ENCODE results near the gene NAV2. TPM values are rescaled to one million over a fixed set of nuclear protein-coding genes. Genes with fewer than 3 reads are reported as not detected.

NAV2 gene
- total RNA-seq, 1 experiment from 2014 or later: 139 TPM

GRCh38 chr11:19703211-19703610 lies 9.4 kb upstream of the NAV2 start:
- no TSS peak for BruUV-seq (replicated peaks)
- Mint-ChIP-seq H3K4me1 (ENCODE audit: insufficient read depth, unreplicated experiment) (peaks cover 9% of the 10 kb centered on the region), H3K27ac (ENCODE audit: low read depth, unreplicated experiment) (no peak overlapping the region), H3K27me3 (ENCODE audit: insufficient read depth, unreplicated experiment) (no peaks in the 10 kb centered on the region), H3K9me3 (ENCODE audit: unreplicated experiment) (no peaks in the 10 kb centered on the region), H3K4me3 (ENCODE audit: unreplicated experiment) (no peak overlapping the region), H3K36me3 (ENCODE audit: insufficient read depth, unreplicated experiment) (no peaks in the 10 kb centered on the region)
- no peak for DNase-seq (ENCODE audit: unreplicated experiment)
- TF ChIP-seq, protein P1, sequence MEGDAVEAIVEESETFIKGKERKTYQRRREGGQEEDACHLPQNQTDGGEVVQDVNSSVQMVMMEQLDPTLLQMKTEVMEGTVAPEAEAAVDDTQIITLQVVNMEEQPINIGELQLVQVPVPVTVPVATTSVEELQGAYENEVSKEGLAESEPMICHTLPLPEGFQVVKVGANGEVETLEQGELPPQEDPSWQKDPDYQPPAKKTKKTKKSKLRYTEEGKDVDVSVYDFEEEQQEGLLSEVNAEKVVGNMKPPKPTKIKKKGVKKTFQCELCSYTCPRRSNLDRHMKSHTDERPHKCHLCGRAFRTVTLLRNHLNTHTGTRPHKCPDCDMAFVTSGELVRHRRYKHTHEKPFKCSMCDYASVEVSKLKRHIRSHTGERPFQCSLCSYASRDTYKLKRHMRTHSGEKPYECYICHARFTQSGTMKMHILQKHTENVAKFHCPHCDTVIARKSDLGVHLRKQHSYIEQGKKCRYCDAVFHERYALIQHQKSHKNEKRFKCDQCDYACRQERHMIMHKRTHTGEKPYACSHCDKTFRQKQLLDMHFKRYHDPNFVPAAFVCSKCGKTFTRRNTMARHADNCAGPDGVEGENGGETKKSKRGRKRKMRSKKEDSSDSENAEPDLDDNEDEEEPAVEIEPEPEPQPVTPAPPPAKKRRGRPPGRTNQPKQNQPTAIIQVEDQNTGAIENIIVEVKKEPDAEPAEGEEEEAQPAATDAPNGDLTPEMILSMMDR (IDR thresholded peaks at IDR 0.05; ENCODE audit: unreplicated experiment): no peak
- CTCF ChIA-PET: interaction anchor here (0.6 to 1.0 kb wide), 3 partner anchors 9 to 39 kb away, joined by 3 read pairs; no protein-coding TSS in a partner anchor
- POLR2A ChIA-PET: interaction anchor here (0.7 kb wide), 1 partner anchor 642 kb away, joined by 3 read pairs; no protein-coding TSS in a partner anchor
- intact Hi-C loops (cut with micrococcal nuclease): no loop called here

DNA sequence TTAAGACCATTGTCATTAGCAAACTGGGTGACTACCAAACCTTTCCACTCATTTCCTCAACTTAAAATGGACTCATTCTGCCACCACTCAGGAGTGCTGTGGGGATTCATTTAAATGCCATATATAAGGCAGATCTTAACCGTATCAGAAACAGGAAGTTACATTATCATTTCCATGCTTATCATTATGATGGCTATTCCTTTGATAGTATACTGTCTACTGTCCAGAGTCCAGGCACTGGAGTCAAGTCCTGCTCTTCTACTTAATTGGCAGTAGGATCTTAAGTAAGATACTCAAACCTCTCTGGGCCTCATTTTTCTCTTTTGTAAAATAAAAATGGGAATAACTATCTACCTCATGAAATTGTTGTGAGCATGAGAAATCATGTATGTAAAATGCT lies 8.4 kb upstream of the NAV2 start:
- intact Hi-C loops (cut with micrococcal nuclease): no loop called here
- BruUV-seq (replicated peaks): no TSS peak
- no peak for DNase-seq (ENCODE audit: unreplicated experiment)
- Mint-ChIP-seq H3K9me3 (ENCODE audit: unreplicated experiment) (no peaks in the 10 kb centered on the region), H3K27ac (ENCODE audit: low read depth, unreplicated experiment) (no peak overlapping the region), H3K36me3 (ENCODE audit: insufficient read depth, unreplicated experiment) (no peaks in the 10 kb centered on the region), H3K4me1 (ENCODE audit: insufficient read depth, unreplicated experiment) (no peaks in the 10 kb centered on the region), H3K4me3 (ENCODE audit: unreplicated experiment) (no peak overlapping the region), H3K27me3 (ENCODE audit: insufficient read depth, unreplicated experiment) (no peaks in the 10 kb centered on the region)
- TF ChIP-seq, protein P1 (IDR thresholded peaks at IDR 0.05; ENCODE audit: unreplicated experiment): no peak
- CTCF ChIA-PET: no interaction called here
- POLR2A ChIA-PET: no interaction called here

GRCh38 chr11:19705936-19706335 lies 6.7 kb upstream of the NAV2 start:
- Mint-ChIP-seq H3K4me1 (ENCODE audit: insufficient read depth, unreplicated experiment) (peaks cover 4% of the 10 kb centered on the region), H3K4me3 (ENCODE audit: unreplicated experiment) (no peak overlapping the region), H3K27ac (ENCODE audit: low read depth, unreplicated experiment) (no peak overlapping the region), H3K27me3 (ENCODE audit: insufficient read depth, unreplicated experiment) (no peaks in the 10 kb centered on the region), H3K9me3 (ENCODE audit: unreplicated experiment) (no peaks in the 10 kb centered on the region), H3K36me3 (ENCODE audit: insufficient read depth, unreplicated experiment) (no peaks in the 10 kb centered on the region)
- BruUV-seq (replicated peaks): no TSS peak
- ChIA-PET POLR2A (interaction anchor here (0.6 kb wide), 1 partner anchor 48 kb away, joined by 3 read pairs; no protein-coding TSS in a partner anchor), CTCF (interaction anchor here (1.2 kb wide), 1 partner anchor 48 kb away, joined by 3 read pairs; no protein-coding TSS in a partner anchor)
- TF ChIP-seq, protein P1 (IDR thresholded peaks at IDR 0.05; ENCODE audit: unreplicated experiment): no peak
- intact Hi-C loops (cut with micrococcal nuclease): no loop called here
- no peak for DNase-seq (ENCODE audit: unreplicated experiment)

- no peaks in the 10 kb centered on the region for H3K9me3 Mint-ChIP-seq (ENCODE audit: unreplicated experiment)
- H3K4me3 Mint-ChIP-seq (ENCODE audit: unreplicated experiment): peak overlapping the region; percentile 85
- POLR2A ChIA-PET: interaction anchor here (0.6 to 3.2 kb wide), 20 partner anchors 10 to 434 kb away, joined by 3 to 22 read pairs (median 4); no protein-coding TSS in a partner anchor
- DNase-seq (ENCODE audit: unreplicated experiment): no peak
- H3K27ac Mint-ChIP-seq (ENCODE audit: low read depth, unreplicated experiment): peak overlapping the region; percentile 94
- CTCF ChIA-PET: interaction anchor here (0.6 to 1.3 kb wide), 11 partner anchors 9 to 1399 kb away, joined by 3 to 6 read pairs (median 3); no protein-coding TSS in a partner anchor
- TF ChIP-seq, protein P1 (IDR thresholded peaks at IDR 0.05; ENCODE audit: unreplicated experiment): no peak
- intact Hi-C loops (cut with micrococcal nuclease): loop anchor here (1.0 to 10.0 kb wide), 4 partner anchors 32 to 148 kb away; no protein-coding TSS in a partner anchor
- H3K36me3 Mint-ChIP-seq (ENCODE audit: insufficient read depth, unreplicated experiment): no peaks in the 10 kb centered on the region
- H3K4me1 Mint-ChIP-seq (ENCODE audit: insufficient read depth, unreplicated experiment): peaks cover 28% of the 10 kb centered on the region
- no TSS peak for BruUV-seq (replicated peaks)
- H3K27me3 Mint-ChIP-seq (ENCODE audit: insufficient read depth, unreplicated experiment): no peaks in the 10 kb centered on the region
These were observed 741 bp upstream of the NAV2 start for GRCh38 chr11:19711911-19712280.
